Measurements from ENCODE around the gene CAMKMT. TPM values are rescaled to one million over a fixed set of nuclear protein-coding genes. Genes with fewer than 3 reads are reported as not detected.

Gene CAMKMT
- total RNA-seq, 1 donor from 2014 or later: 12.1 TPM

Other genes with a start within 250 kb of the CAMKMT start
- gene PPM1B, start 193.1 kb upstream of the CAMKMT start, total RNA-seq: 47.2 TPM
- 279 TPM for gene SLC3A1, start 86.5 kb upstream of the CAMKMT start, total RNA-seq
- gene PREPL, start 453 bp upstream of the CAMKMT start, total RNA-seq: 62.7 TPM

All from mucosa of gallbladder (tissue), 1 donor.